SK-N-SH (cell line): ENCODE measurements around the gene APEH.

Experiments
- EZH2phosphoT487 ChIP-seq: fragments of 200-600 bp; sonication (generic); IDR thresholded peaks from 2 replicates; pipeline ENCODE4 v1.6.1; 2017; ENCODE audit warnings: low read depth, mixed run types, mild to moderate bottlenecking, antibody characterized with exemption, moderate library complexity, borderline replicate concordance
- GABPA ChIP-seq: IDR thresholded peaks from 2 replicates; pipeline ENCODE4 v1.4.0; 2012; ENCODE audit warnings: low read depth, mild to moderate bottlenecking
- POLR2AphosphoS5 ChIP-seq: IDR thresholded peaks from 2 replicates; pipeline ENCODE4 v1.6.1; 2012; ENCODE audit warnings: low read depth, low read length
- TAF1 ChIP-seq: IDR thresholded peaks from 2 replicates; pipeline ENCODE4 v1.6.1; 2012; ENCODE audit warnings: low read depth, mild to moderate bottlenecking, low read length, moderate library complexity, borderline replicate concordance
- TF ChIP-seq, protein P1 (sequence below): fragments of 200-600 bp; sonication (generic); IDR thresholded peaks from 2 replicates; pipeline ENCODE4 v1.6.1; 2017; ENCODE audit warnings: antibody characterized with exemption, mild to moderate bottlenecking, moderate library complexity

DNA sequence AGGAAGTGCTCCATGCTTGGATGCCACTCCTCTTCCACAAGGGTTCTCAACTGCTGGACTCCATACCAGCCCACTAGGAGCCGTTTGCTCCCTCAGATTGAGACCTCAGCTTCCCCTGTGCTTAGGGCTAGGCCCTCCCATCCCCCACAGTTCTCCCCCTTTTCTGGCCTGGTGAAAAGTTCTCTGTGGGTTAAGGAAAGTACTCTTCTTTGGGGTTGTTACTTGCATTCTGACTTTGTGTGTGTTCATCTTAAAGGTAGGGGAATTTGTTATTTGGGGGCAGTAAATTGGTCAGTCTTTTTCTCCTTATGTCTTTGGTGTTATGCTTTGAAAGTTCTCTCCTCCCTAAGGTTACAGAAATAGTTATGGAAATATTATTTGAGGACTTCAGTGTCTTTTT, 24.0 kb upstream of the APEH start:
- TF ChIP-seq, protein P1, sequence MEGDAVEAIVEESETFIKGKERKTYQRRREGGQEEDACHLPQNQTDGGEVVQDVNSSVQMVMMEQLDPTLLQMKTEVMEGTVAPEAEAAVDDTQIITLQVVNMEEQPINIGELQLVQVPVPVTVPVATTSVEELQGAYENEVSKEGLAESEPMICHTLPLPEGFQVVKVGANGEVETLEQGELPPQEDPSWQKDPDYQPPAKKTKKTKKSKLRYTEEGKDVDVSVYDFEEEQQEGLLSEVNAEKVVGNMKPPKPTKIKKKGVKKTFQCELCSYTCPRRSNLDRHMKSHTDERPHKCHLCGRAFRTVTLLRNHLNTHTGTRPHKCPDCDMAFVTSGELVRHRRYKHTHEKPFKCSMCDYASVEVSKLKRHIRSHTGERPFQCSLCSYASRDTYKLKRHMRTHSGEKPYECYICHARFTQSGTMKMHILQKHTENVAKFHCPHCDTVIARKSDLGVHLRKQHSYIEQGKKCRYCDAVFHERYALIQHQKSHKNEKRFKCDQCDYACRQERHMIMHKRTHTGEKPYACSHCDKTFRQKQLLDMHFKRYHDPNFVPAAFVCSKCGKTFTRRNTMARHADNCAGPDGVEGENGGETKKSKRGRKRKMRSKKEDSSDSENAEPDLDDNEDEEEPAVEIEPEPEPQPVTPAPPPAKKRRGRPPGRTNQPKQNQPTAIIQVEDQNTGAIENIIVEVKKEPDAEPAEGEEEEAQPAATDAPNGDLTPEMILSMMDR, result no peak
- no peak for TF ChIP-seq POLR2AphosphoS5
- no peak for TF ChIP-seq TAF1
- no peak for TF ChIP-seq GABPA
- TF ChIP-seq EZH2phosphoT487, result no peak
